ENCODE results near the gene PCNX1.

DNA sequence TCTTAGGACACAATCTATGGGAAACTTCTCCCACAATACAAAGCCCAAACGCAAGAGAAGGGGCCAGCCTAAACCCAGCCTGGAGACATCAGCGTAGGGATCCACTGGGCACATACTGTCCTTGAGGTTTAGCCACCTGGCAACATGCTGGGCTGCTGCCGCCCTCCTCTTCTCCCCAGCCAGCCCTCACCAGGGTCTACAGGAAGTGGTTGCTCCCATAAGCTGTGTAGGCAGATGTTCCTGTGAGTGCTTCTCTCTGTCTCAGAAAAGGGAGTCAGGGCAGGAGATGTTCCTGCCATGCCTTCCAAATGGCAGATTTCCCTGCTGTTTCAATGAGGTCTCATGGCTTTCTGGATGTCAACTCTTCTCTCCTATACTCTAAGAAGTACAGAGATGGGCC, 241.4 kb downstream of the PCNX1 start:
- TF ChIP-seq, protein P1, sequence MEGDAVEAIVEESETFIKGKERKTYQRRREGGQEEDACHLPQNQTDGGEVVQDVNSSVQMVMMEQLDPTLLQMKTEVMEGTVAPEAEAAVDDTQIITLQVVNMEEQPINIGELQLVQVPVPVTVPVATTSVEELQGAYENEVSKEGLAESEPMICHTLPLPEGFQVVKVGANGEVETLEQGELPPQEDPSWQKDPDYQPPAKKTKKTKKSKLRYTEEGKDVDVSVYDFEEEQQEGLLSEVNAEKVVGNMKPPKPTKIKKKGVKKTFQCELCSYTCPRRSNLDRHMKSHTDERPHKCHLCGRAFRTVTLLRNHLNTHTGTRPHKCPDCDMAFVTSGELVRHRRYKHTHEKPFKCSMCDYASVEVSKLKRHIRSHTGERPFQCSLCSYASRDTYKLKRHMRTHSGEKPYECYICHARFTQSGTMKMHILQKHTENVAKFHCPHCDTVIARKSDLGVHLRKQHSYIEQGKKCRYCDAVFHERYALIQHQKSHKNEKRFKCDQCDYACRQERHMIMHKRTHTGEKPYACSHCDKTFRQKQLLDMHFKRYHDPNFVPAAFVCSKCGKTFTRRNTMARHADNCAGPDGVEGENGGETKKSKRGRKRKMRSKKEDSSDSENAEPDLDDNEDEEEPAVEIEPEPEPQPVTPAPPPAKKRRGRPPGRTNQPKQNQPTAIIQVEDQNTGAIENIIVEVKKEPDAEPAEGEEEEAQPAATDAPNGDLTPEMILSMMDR (IDR thresholded peaks at IDR 0.05; ENCODE audit: low read depth, low read length): no peak
- no peak for TF ChIP-seq MYC (IDR thresholded peaks at IDR 0.05; ENCODE audit: low read depth, low read length)
- no peak for TF ChIP-seq POLR2A (IDR thresholded peaks at IDR 0.05; ENCODE audit: extremely low read depth, insufficient read length)
